HG03039 (cell line): ENCODE data around the gene G6PC2.
A peak's percentile ranks its signal among the peaks of the same experiment; 100 is the strongest.
"Not testable (repeated sequence)": the region's sequence is repeated elsewhere in the genome, so short reads cannot be mapped to it uniquely, and the experiment has no call there.

Experiments used
- ATAC-seq: cut with Tn5 transposase; IDR thresholded peaks from one replicate; pipeline ENCODE4 v1.9.1; 2021; ENCODE audit warnings: mild to moderate bottlenecking, moderate library complexity; ENCODE audit not compliant: unreplicated experiment

G6PC2 gene

GRCh38 chr2:168903888-168904287 is 2.8 kb downstream of the G6PC2 start:
- ATAC-seq, result no peak

GRCh38 chr2:168904358-168904757 is 3.3 kb downstream of the G6PC2 start:
- ATAC-seq, result no peak

- no peak for ATAC-seq
Observed at GRCh38 chr2:168907940-168908662, 7.0 kb downstream of the G6PC2 start.

- no peak for ATAC-seq
Observed at GRCh38 chr2:168910330-168910729, 9.2 kb downstream of the G6PC2 start.

- no peak for ATAC-seq
Observed at GRCh38 chr2:168912466-168912865, 11.4 kb downstream of the G6PC2 start.

- no peak for ATAC-seq
Observed at GRCh38 chr2:168912901-168913369, 11.8 kb downstream of the G6PC2 start.

GRCh38 chr2:168913495-168913894 is 12.4 kb downstream of the G6PC2 start:
- no peak for ATAC-seq

- no peak for ATAC-seq
Observed at GRCh38 chr2:168915441-168916330, 14.6 kb downstream of the G6PC2 start.

GRCh38 chr2:168916331-168916675 is 15.2 kb downstream of the G6PC2 start:
- no peak for ATAC-seq

- ATAC-seq, result no peak
Observed at GRCh38 chr2:168920504-168921157, 19.5 kb downstream of the G6PC2 start.

- ATAC-seq, result no peak
Observed at GRCh38 chr2:168926621-168927386, 25.7 kb downstream of the G6PC2 start.

GRCh38 chr2:168928113-168928831 is 27.2 kb downstream of the G6PC2 start:
- ATAC-seq, result no peak

- no peak for ATAC-seq
Observed at GRCh38 chr2:168929031-168929430, 27.9 kb downstream of the G6PC2 start.

- ATAC-seq, result no peak
Observed at GRCh38 chr2:168930242-168930641, 29.2 kb downstream of the G6PC2 start.

- not testable (repeated sequence) for ATAC-seq
Observed at GRCh38 chr2:168932174-168932573, 31.1 kb downstream of the G6PC2 start.

GRCh38 chr2:168934826-168935225 is 33.7 kb downstream of the G6PC2 start:
- no peak for ATAC-seq

- no peak for ATAC-seq
Observed at GRCh38 chr2:168935810-168936581, 34.9 kb downstream of the G6PC2 start.

- no peak for ATAC-seq
Observed at GRCh38 chr2:168939061-168939460, 38.0 kb downstream of the G6PC2 start.

GRCh38 chr2:168939918-168940317 is 38.8 kb downstream of the G6PC2 start:
- peak; percentile 86 for ATAC-seq
